GM15510 (cell line): Measurements from ENCODE around the gene ZNF43.
A peak's percentile ranks its signal among the peaks of the same experiment; 100 is the strongest.

Experiments
- POLR2A ChIP-seq: IDR thresholded peaks from 3 replicates; pipeline ENCODE4 v1.6.1; 2011; ENCODE audit warnings: borderline replicate concordance; ENCODE audit not compliant: insufficient read length; ENCODE audit errors: extremely low read depth

The ZNF43 gene

DNA sequence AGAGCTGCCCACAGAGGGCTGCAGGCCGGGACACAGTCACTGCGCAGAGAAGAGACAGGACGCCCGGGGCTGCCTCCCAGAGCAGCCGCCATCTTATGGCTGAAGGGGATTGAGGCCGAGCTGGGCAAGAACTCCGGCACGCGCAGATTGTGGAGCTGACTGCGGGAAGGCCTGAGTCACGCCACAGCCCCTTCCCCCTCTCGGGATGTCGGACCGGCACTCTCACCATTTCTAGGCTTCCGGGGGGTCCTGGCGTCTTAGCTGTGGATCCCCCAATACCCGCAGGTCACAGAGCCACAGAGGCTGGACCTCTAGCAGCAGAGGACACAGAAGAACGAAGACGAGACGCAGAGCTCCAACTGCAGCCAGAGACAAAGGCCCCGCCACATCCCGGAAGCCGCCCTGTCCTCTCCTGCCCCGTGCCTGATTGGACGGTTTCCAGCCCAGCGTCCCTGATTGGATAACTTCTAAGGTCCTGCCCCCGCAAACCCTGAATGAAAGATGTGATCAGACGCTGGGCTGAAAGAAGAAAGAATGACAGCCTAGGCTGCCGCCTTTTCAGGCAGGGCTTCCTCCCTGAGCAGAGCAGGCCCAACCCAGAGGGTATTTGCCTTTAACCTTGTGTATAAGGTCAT lies at the start of gene ZNF43:
TSS of gene ZNF43 (minus strand) at position 373 of the 635 bp plus-strand sequence. CDS start at position 229, 144 bp downstream.
- TF ChIP-seq POLR2A: peak; percentile 62

GRCh38 chr19:21883516-21883915 lies 47.5 kb upstream of the ZNF43 start:
- no peak for TF ChIP-seq POLR2A

- no peak for TF ChIP-seq POLR2A
Observed at GRCh38 chr19:21878646-21879045, 42.7 kb upstream of the ZNF43 start.

GRCh38 chr19:21877976-21878375 lies 42.0 kb upstream of the ZNF43 start:
- no peak for TF ChIP-seq POLR2A

- no peak for TF ChIP-seq POLR2A
Observed at GRCh38 chr19:21856773-21857514, 21.0 kb upstream of the ZNF43 start.

GRCh38 chr19:21851596-21852345 lies 15.8 kb upstream of the ZNF43 start:
- peak; percentile 30 for TF ChIP-seq POLR2A

- no peak for TF ChIP-seq POLR2A
Observed at GRCh38 chr19:21850656-21851255, 14.8 kb upstream of the ZNF43 start.

- no peak for TF ChIP-seq POLR2A
Observed at GRCh38 chr19:21848706-21849105, 12.7 kb upstream of the ZNF43 start.

DNA sequence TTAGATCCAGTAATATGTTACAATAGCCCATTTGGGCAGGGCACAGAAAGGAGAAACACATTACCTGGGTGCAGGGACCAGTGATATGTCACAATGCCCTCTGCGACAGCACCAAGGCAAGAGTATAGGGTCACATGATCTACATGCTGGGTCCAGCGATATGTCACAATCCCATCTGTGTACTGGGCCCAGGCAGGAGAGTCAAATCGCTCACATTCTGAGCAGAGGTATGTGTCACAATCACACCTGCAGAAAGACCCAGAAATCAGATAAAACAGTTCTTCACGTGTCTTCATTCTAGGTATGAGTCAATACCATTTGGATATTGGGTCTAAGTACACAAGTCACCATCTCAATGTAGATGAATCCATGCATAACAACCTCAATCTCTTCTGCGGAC lies 7.1 kb upstream of the ZNF43 start:
- TF ChIP-seq POLR2A: no peak

- no peak for TF ChIP-seq POLR2A
Observed at GRCh38 chr19:21841488-21842097, 5.6 kb upstream of the ZNF43 start.

DNA sequence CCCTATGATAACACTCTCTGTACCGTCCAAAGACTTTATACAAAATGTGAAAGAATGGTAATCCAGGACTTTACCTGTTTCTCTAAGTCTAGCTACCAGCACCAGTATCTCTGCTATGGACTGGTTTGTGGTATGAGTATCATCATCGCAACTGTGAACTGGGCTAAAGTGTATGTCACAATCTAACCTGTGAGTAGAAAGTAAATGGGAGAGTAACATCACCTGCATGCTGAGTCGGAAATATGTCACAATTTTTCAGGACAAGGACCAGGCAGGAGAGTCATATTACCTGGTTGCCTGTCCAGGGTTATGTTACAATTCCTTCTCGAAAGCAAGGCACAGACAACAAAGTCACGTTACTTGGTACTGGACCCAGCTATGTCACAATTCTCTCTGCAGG lies 5.1 kb upstream of the ZNF43 start:
- TF ChIP-seq POLR2A: no peak

GRCh38 chr19:21839976-21840375 lies 4.0 kb upstream of the ZNF43 start:
- no peak for TF ChIP-seq POLR2A

DNA sequence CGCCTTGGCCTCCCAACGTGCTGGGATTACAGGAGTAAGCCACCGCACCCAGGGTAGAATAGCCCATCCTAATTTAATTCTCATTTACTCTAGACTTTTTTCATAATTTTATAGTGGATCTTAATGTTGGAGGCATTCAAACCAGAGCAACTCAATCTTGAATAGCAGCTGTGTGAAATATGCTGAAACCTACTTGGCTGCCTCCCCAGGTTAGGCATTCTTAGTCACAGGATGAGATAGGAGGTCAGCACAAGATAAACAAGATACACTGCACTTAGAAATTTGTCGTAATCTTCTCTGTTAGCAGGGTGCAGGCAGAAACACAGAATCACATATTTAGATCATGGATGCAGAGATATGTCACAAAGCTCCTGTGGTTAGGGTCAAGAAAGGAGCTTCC lies 2.7 kb upstream of the ZNF43 start:
- TF ChIP-seq POLR2A: no peak

DNA sequence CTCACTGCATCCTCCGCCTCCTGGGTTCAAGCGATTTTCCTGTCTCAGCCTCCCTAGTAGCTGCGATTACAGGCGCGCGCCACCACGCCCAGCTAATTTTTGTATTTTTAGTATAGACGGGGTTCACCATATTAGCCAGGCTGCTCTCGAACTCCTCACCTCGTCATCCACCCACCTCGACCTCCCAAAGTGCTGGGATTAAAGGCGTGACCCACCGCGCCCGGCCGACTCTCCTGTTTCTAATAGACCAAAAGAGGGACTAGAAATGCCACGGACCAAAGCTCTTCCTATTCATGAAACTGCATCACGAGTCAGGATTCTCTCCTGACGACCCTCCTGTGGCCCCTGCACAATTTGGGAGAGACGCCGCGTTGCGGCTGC lies 563 bp downstream of the ZNF43 start:
- no peak for TF ChIP-seq POLR2A

DNA sequence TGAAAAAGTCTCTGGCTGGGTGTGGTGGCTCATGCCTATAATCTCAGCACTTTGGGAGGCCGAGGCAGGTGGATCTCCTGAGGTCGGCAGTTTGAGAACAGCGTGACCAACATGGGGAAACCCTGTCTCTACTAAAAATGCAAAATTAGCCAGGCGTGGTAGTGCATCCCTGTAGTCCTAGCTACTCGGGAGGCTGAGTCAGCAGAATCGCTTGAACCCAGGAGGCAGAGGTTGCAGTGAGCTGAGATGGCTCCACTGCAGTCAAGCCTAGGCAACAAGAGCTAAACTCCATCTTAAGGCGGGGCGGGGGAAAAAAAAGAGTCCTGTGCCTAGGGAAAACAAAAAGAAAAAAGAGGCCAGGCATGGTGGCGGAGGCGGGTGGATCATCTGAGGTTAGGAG lies 2.2 kb downstream of the ZNF43 start:
- TF ChIP-seq POLR2A: no peak
